K562 (cell line): ENCODE results near the gene PIP4K2A. TPM values are rescaled to one million over a fixed set of nuclear protein-coding genes. Genes with fewer than 3 reads are reported as not detected.

Experiments
- CSDE1 ChIP-seq, 2 experiments: fragments of 450-650 bp; IDR thresholded peaks; 2 replicates each; pipeline ENCODE4 v1.6.1; 2016; ENCODE audit warnings: mild to moderate bottlenecking in 1 of 2
- KLF10 ChIP-seq: fragments of 250-450 bp; sonication (Bioruptor Pico); IDR thresholded peaks from 2 replicates; pipeline ENCODE4 v1.6.1; 2021; ENCODE audit warnings: matching md5 sums
- NFXL1 ChIP-seq: fragments of 450-650 bp; formaldehyde crosslinking; IDR thresholded peaks from 2 replicates; pipeline ENCODE4 v1.4.0; 2021; ENCODE audit warnings: mild to moderate bottlenecking
- PHB ChIP-seq: fragments of 250-450 bp; sonication (Bioruptor Pico); IDR thresholded peaks from 2 replicates; pipeline ENCODE4 v1.5.0; 2021
- RB1 ChIP-seq: fragments of 450-650 bp; IDR thresholded peaks from 2 replicates; pipeline ENCODE4 v1.6.1; 2017; ENCODE audit warnings: low read depth, mild to moderate bottlenecking
- SRF ChIP-seq, 2 experiments: fragments of 250-450, 450-650 bp in 1 of 2; sonication (Bioruptor Pico) in 1 of 2; sonication (generic) in 1 of 2; formaldehyde crosslinking; IDR thresholded peaks; 2 replicates each; pipeline versions ENCODE4 v1.5.0 to v1.5.1; 2020 to 2022; ENCODE audit warnings: mild to moderate bottlenecking in 1 of 2, missing genetic modification reagents in 1 of 2
- YBX1 ChIP-seq: fragments of 450-650 bp; IDR thresholded peaks from 2 replicates; pipeline ENCODE4 v1.7.1; 2016; ENCODE audit warnings: mild to moderate bottlenecking
- ZFPM2 ChIP-seq: fragments of 250-450 bp; sonication (Bioruptor Pico); IDR thresholded peaks from 2 replicates; pipeline ENCODE4 v1.5.1; 2022; ENCODE audit warnings: mild to moderate bottlenecking
- ZNF124 ChIP-seq: sonication (generic); formaldehyde crosslinking; IDR thresholded peaks from 2 replicates; pipeline ENCODE4 v1.8.1; 2022; ENCODE audit warnings: missing genetic modification reagents
- ZNF165 ChIP-seq: fragments of 250-450 bp; sonication (Bioruptor Pico); IDR thresholded peaks from 2 replicates; pipeline ENCODE4 v1.4.0; 2020; ENCODE audit warnings: borderline replicate concordance
- ZNF79 ChIP-seq: fragments of 250-450 bp; sonication (Bioruptor Pico); IDR thresholded peaks from 2 replicates; pipeline ENCODE4 v1.4.0; 2020; ENCODE audit warnings: low read depth, mild to moderate bottlenecking, moderate library complexity
- polyA plus RNA-seq, 8 experiments: library from polyadenylated mRNA; depleted of rRNA in 4 of 8; stranded (reverse) in 5 of 8; unstranded in 3 of 8; fragments of >200 nt; fragmentation: Nextera tagmentation in 2 of 8; fragmentation: Illumina TruSeq in 1 of 8; extraction: Ambion mirVana in 2 of 8; extraction: Trizol in 1 of 8; gene quantifications; 2 replicates each; pipeline versions ENCODE4 v1.2.1 to v1.2.3, GENCODE V29; 2011 to 2014; ENCODE audit warnings: inconsistent platforms in 1 of 8, missing spikeins in 1 of 8
- total RNA-seq, 7 experiments: library from RNA; depleted of rRNA in 6 of 7; stranded (reverse); fragments of >200 nt in 6 of 7; fragmentation: Illumina TruSeq in 2 of 7; extraction: Trizol in 2 of 7; gene quantifications; 2 replicates each; pipeline versions ENCODE4 v1.2.1 to v1.2.3, GENCODE V29; 2011 to 2021; ENCODE audit warnings: low replicate concordance in 1 of 7
- TF ChIP-seq, protein P1 (sequence below): fragments of 200-600 bp; sonication (generic); IDR thresholded peaks from one replicate; pipeline ENCODE4 v1.6.1; 2012; ENCODE audit warnings: mild to moderate bottlenecking, low read depth, low read length, inconsistent platforms
- TF ChIP-seq, protein P2 (sequence below): sonication (generic); formaldehyde crosslinking; IDR thresholded peaks from 2 replicates; pipeline ENCODE4 v1.8.0; 2023; ENCODE audit warnings: mild to moderate bottlenecking, missing genetic modification reagents
- TF ChIP-seq, protein P3 (sequence below): fragments of 450-650 bp; formaldehyde crosslinking; IDR thresholded peaks from 2 replicates; pipeline ENCODE4 v1.4.0; 2020; ENCODE audit warnings: mild to moderate bottlenecking

Gene PIP4K2A
- total and polyA plus RNA-seq, 9 of the 15 experiments (the other 6 are each of a cell fraction or from before 2014, with no cell fraction given), result 35.6 to 117 (median 71.9) TPM

DNA sequence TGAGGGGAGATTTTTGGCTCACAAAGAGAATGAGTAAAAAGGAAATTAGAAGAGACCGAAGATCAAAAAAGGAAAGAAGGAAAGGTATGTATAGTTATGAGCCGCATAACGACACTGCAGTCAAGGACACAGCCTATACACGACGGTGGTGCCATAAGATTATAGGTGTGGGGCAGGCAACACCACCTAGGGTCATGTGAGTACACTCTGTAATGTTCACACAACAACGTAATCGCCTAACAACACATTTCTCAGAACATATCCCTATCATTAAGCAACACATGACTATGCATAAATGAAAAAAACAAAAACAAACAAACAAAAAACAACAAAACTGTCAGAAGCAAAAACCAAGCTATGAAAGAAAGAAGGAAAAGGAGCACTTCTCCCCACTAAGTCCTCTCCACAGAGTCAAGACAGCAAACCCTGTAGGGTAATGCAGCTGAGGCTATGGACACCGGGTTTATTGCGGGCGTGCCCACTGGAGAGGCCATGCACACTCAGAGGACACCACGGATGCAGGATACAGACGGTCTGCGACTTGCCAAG is 45.1 kb downstream of the PIP4K2A start (continued):
- TF ChIP-seq, protein P1, sequence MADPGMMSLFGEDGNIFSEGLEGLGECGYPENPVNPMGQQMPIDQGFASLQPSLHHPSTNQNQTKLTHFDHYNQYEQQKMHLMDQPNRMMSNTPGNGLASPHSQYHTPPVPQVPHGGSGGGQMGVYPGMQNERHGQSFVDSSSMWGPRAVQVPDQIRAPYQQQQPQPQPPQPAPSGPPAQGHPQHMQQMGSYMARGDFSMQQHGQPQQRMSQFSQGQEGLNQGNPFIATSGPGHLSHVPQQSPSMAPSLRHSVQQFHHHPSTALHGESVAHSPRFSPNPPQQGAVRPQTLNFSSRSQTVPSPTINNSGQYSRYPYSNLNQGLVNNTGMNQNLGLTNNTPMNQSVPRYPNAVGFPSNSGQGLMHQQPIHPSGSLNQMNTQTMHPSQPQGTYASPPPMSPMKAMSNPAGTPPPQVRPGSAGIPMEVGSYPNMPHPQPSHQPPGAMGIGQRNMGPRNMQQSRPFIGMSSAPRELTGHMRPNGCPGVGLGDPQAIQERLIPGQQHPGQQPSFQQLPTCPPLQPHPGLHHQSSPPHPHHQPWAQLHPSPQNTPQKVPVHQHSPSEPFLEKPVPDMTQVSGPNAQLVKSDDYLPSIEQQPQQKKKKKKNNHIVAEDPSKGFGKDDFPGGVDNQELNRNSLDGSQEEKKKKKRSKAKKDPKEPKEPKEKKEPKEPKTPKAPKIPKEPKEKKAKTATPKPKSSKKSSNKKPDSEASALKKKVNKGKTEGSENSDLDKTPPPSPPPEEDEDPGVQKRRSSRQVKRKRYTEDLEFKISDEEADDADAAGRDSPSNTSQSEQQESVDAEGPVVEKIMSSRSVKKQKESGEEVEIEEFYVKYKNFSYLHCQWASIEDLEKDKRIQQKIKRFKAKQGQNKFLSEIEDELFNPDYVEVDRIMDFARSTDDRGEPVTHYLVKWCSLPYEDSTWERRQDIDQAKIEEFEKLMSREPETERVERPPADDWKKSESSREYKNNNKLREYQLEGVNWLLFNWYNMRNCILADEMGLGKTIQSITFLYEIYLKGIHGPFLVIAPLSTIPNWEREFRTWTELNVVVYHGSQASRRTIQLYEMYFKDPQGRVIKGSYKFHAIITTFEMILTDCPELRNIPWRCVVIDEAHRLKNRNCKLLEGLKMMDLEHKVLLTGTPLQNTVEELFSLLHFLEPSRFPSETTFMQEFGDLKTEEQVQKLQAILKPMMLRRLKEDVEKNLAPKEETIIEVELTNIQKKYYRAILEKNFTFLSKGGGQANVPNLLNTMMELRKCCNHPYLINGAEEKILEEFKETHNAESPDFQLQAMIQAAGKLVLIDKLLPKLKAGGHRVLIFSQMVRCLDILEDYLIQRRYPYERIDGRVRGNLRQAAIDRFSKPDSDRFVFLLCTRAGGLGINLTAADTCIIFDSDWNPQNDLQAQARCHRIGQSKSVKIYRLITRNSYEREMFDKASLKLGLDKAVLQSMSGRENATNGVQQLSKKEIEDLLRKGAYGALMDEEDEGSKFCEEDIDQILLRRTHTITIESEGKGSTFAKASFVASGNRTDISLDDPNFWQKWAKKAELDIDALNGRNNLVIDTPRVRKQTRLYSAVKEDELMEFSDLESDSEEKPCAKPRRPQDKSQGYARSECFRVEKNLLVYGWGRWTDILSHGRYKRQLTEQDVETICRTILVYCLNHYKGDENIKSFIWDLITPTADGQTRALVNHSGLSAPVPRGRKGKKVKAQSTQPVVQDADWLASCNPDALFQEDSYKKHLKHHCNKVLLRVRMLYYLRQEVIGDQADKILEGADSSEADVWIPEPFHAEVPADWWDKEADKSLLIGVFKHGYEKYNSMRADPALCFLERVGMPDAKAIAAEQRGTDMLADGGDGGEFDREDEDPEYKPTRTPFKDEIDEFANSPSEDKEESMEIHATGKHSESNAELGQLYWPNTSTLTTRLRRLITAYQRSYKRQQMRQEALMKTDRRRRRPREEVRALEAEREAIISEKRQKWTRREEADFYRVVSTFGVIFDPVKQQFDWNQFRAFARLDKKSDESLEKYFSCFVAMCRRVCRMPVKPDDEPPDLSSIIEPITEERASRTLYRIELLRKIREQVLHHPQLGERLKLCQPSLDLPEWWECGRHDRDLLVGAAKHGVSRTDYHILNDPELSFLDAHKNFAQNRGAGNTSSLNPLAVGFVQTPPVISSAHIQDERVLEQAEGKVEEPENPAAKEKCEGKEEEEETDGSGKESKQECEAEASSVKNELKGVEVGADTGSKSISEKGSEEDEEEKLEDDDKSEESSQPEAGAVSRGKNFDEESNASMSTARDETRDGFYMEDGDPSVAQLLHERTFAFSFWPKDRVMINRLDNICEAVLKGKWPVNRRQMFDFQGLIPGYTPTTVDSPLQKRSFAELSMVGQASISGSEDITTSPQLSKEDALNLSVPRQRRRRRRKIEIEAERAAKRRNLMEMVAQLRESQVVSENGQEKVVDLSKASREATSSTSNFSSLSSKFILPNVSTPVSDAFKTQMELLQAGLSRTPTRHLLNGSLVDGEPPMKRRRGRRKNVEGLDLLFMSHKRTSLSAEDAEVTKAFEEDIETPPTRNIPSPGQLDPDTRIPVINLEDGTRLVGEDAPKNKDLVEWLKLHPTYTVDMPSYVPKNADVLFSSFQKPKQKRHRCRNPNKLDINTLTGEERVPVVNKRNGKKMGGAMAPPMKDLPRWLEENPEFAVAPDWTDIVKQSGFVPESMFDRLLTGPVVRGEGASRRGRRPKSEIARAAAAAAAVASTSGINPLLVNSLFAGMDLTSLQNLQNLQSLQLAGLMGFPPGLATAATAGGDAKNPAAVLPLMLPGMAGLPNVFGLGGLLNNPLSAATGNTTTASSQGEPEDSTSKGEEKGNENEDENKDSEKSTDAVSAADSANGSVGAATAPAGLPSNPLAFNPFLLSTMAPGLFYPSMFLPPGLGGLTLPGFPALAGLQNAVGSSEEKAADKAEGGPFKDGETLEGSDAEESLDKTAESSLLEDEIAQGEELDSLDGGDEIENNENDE, result no peak
- TF ChIP-seq ZFPM2 (CRISPR knock-in tag) (no peak), PHB (no peak), SRF (CRISPR knock-in tag; IDR thresholded peaks at IDR 0.05) (no peak), ZNF165 (CRISPR knock-in tag) (no peak), ZNF124 (CRISPR knock-in tag) (no peak), CSDE1 (IDR thresholded peaks at IDR 0.05) (no peak), KLF10 (no peak), RB1 (no peak), YBX1 (no peak), NFXL1 (CRISPR knock-in tag) (no peak), ZNF79 (CRISPR knock-in tag) (no peak)
- TF ChIP-seq, protein P2, sequence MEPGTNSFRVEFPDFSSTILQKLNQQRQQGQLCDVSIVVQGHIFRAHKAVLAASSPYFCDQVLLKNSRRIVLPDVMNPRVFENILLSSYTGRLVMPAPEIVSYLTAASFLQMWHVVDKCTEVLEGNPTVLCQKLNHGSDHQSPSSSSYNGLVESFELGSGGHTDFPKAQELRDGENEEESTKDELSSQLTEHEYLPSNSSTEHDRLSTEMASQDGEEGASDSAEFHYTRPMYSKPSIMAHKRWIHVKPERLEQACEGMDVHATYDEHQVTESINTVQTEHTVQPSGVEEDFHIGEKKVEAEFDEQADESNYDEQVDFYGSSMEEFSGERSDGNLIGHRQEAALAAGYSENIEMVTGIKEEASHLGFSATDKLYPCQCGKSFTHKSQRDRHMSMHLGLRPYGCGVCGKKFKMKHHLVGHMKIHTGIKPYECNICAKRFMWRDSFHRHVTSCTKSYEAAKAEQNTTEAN (CRISPR knock-in tag), result no peak
- TF ChIP-seq, protein P3, sequence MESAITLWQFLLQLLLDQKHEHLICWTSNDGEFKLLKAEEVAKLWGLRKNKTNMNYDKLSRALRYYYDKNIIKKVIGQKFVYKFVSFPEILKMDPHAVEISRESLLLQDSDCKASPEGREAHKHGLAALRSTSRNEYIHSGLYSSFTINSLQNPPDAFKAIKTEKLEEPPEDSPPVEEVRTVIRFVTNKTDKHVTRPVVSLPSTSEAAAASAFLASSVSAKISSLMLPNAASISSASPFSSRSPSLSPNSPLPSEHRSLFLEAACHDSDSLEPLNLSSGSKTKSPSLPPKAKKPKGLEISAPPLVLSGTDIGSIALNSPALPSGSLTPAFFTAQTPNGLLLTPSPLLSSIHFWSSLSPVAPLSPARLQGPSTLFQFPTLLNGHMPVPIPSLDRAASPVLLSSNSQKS, result no peak
